HG02571 (cell line): Measurements from ENCODE around the gene ARHGEF1.

Experiments
- ATAC-seq: cut with Tn5 transposase; IDR thresholded peaks from one replicate; pipeline ENCODE4 v1.9.1; 2021; ENCODE audit warnings: mild to moderate bottlenecking, moderate library complexity; ENCODE audit not compliant: unreplicated experiment

ARHGEF1 gene

GRCh38 chr19:41947091-41947490, 64.1 kb downstream of the ARHGEF1 start:
- ATAC-seq = no peak

- no peak for ATAC-seq
Observed at GRCh38 chr19:41951686-41952172, 68.7 kb downstream of the ARHGEF1 start.

- ATAC-seq = no peak
Observed at GRCh38 chr19:41955521-41955920, 72.5 kb downstream of the ARHGEF1 start.

GRCh38 chr19:41956621-41957020, 73.6 kb downstream of the ARHGEF1 start:
- no peak for ATAC-seq
